Measurements from ENCODE around the gene SPEN.

SPEN gene

GRCh38 chr1:15939181-15940109 is 91.9 kb downstream of the SPEN start:
- DNase-seq = no peak

GRCh38 chr1:15940110-15941043 is 92.9 kb downstream of the SPEN start:
- no peak for DNase-seq

- DNase-seq = no peak
Observed at GRCh38 chr1:15941044-15941840, 93.7 kb downstream of the SPEN start.

GRCh38 chr1:15941899-15942660 is 94.6 kb downstream of the SPEN start:
- DNase-seq = no peak

- DNase-seq = no peak
Observed at GRCh38 chr1:15942661-15943327, 95.3 kb downstream of the SPEN start.

GRCh38 chr1:15943328-15943991 is 96.0 kb downstream of the SPEN start:
- no peak for DNase-seq

- no peak for DNase-seq
Observed at GRCh38 chr1:15943992-15944307, 96.4 kb downstream of the SPEN start.

- no peak for DNase-seq
Observed at GRCh38 chr1:15944308-15945010, 97.0 kb downstream of the SPEN start.

GRCh38 chr1:15945011-15945831 is 97.7 kb downstream of the SPEN start:
- DNase-seq = no peak

GRCh38 chr1:15945832-15946448 is 98.4 kb downstream of the SPEN start:
- no peak for DNase-seq

GRCh38 chr1:15946571-15947381 is 99.3 kb downstream of the SPEN start:
- no peak for DNase-seq

GRCh38 chr1:15947382-15948090 is 100.0 kb downstream of the SPEN start:
- no peak for DNase-seq

GRCh38 chr1:15948091-15948591 is 100.6 kb downstream of the SPEN start:
- no peak for DNase-seq

- no peak for DNase-seq
Observed at GRCh38 chr1:15948595-15949452, 101.3 kb downstream of the SPEN start.

GRCh38 chr1:15949453-15950245 is 102.1 kb downstream of the SPEN start:
- DNase-seq = peak; percentile 71 to 74

All from AML-193 (cell line).